HTR-8/SVneo (cell line): ENCODE measurements around the gene GGPS1.
"Not testable (repeated sequence)": the region's sequence is repeated elsewhere in the genome, so short reads cannot be mapped to it uniquely, and the experiment has no call there.

ENCODE experiments used
- DNase-seq: peaks from one replicate; pipeline ENCODE4 v3.0.0; 2011; ENCODE audit warnings: low spot score, mixed read lengths; ENCODE audit not compliant: insufficient read length
- FAIRE-seq: peaks from 2 replicates; lab custom pipeline; 2011; peaks lifted over from hg19 to GRCh38; lab: Jason Lieb, UNC

The GGPS1 gene

DNA sequence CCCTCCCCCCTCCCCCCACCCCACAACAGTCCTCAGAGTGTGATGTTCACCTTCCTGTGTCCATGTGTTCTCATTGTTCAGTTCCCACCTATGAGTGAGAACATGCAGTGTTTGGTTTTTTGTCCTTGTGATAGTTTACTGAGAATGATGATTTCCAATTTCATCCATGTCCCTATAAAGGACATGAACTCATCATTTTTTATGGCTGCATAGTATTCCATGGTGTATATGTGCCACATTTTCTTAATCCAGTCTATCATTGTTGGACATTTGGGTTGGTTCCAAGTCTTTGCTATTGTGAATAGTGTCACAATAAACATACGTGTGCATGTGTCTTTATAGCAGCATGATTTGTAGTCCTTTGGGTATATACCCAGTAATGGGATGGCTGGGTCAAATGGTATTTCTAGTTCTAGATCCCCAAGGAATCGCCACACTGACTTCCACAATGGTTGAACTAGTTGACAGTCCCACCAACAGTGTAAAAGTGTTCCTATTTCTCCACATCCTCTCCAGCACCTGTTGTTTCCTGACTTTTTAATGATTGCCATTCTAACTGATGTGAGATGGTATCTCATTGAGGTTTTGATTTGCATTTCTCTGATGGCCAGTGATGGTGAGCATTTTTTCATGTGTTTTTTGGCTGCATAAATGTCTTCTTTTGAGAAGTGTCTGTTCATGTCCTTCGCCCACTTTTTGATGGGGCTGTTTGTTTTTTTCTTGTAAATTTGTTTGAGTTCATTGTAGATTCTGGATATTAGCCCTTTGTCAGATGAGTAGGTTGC, 53.8 kb downstream of the GGPS1 start:
- DNase-seq, FAIRE-seq: not testable (repeated sequence)

GRCh38 chr1:235385633-235386032, 57.3 kb downstream of the GGPS1 start:
- FAIRE-seq, DNase-seq: not testable (repeated sequence)

- FAIRE-seq (no peak), DNase-seq (no peak)
These were observed 63.5 kb downstream of the GGPS1 start for GRCh38 chr1:235391874-235392273.
